NCI-H2081 (cell line): ENCODE measurements around the gene LRP11.
"Not testable (repeated sequence)": the region's sequence is repeated elsewhere in the genome, so short reads cannot be mapped to it uniquely, and the experiment has no call there.

Experiments used
- DNase-seq, 2 experiments: peaks; one replicate each; lab custom pipeline; 2025; lab: John Stamatoyannopoulos, UW

The LRP11 gene

GRCh38 chr6:149848343-149848742 lies 15.8 kb downstream of the LRP11 start:
- DNase-seq: not testable (repeated sequence)

GRCh38 chr6:149847939-149848267 lies 16.3 kb downstream of the LRP11 start:
- no peak for DNase-seq

GRCh38 chr6:149846321-149846720 lies 17.8 kb downstream of the LRP11 start:
- no peak for DNase-seq

GRCh38 chr6:149845549-149845948 lies 18.6 kb downstream of the LRP11 start:
- no peak for DNase-seq

GRCh38 chr6:149844480-149844879 lies 19.7 kb downstream of the LRP11 start:
- DNase-seq: no peak

GRCh38 chr6:149844036-149844435 lies 20.1 kb downstream of the LRP11 start:
- not testable (repeated sequence) for DNase-seq

GRCh38 chr6:149843051-149843633 lies 21.0 kb downstream of the LRP11 start:
- DNase-seq: no peak

GRCh38 chr6:149842331-149842730 lies 21.8 kb downstream of the LRP11 start:
- DNase-seq: no peak

- DNase-seq: peak; percentile 65 to 82
Measured at GRCh38 chr6:149840345-149841075, 23.6 kb downstream of the LRP11 start.

GRCh38 chr6:149834513-149835481 lies 29.4 kb downstream of the LRP11 start:
- peak; percentile 30 for DNase-seq

GRCh38 chr6:149833651-149834050 lies 30.5 kb downstream of the LRP11 start:
- DNase-seq: no peak

GRCh38 chr6:149831308-149831820 lies 32.8 kb downstream of the LRP11 start:
- DNase-seq: no peak

- DNase-seq: no peak
Measured at GRCh38 chr6:149830731-149831307, 33.3 kb downstream of the LRP11 start.

GRCh38 chr6:149825292-149825691 lies 38.9 kb downstream of the LRP11 start:
- DNase-seq: no peak

GRCh38 chr6:149823013-149823412 lies 41.1 kb downstream of the LRP11 start:
- no peak for DNase-seq

- DNase-seq: no peak
Measured at GRCh38 chr6:149821492-149821891, 42.7 kb downstream of the LRP11 start.

GRCh38 chr6:149820506-149820905 lies 43.7 kb downstream of the LRP11 start:
- no peak for DNase-seq

- DNase-seq: no peak
Measured at GRCh38 chr6:149815788-149816187, 48.4 kb downstream of the LRP11 start.

- DNase-seq: no peak
Measured at GRCh38 chr6:149813351-149813750, 50.8 kb downstream of the LRP11 start.

GRCh38 chr6:149809798-149810197 lies 54.4 kb downstream of the LRP11 start:
- no peak for DNase-seq

GRCh38 chr6:149806127-149806526 lies 58.0 kb downstream of the LRP11 start:
- no peak for DNase-seq

GRCh38 chr6:149783551-149783950 lies 80.6 kb downstream of the LRP11 start:
- DNase-seq: no peak
